K562 (cell line): Measurements from ENCODE around the gene GADD45GIP1. TPM values are rescaled to one million over a fixed set of nuclear protein-coding genes. Genes with fewer than 3 reads are reported as not detected.
A peak's percentile ranks its signal among the peaks of the same experiment; 100 is the strongest.

Experiments used
- ATAC-seq: fragments of 200-7000 bp; cut with Tn5 transposase; 3 replicates; pipeline ENCODE4 v1.9.1; 2020; ENCODE audit warnings: moderate library complexity
- BruUV-seq: library from RNA; stranded (reverse); fragments of 400-500 nt; replicated peaks from 2 replicates; lab custom pipeline; 2021; lab: Mats Ljungman, UMichigan
- CTCF ChIA-PET: fragments of 300-600 bp; formaldehyde crosslinking; extraction: SDS; loops from one replicate; lab custom pipeline; 2021; ENCODE audit warnings: low intra/inter-chr PET ratio; lab: Yijun Ruan, JAX
- POLR2A ChIA-PET: fragments of 300-600, 350-650 bp; sonication (Branson Sonifier 250); formaldehyde crosslinking; extraction: SDS; loops from one replicate; lab custom pipeline; 2021; ENCODE audit warnings: antibody characterized with exemption, inconsistent platforms; lab: Yijun Ruan, JAX
- DNase-seq, 4 experiments: peaks; one replicate each; pipeline versions ENCODE4 v3.0.0 to v3.0.0-alpha.2; 2011 to 2018; ENCODE audit warnings: low spot score in 3 of 4, mixed read lengths in 3 of 4; ENCODE audit errors: extremely low read depth in 1 of 4
- FAIRE-seq: peaks from 2 replicates; lab custom pipeline; 2011; peaks lifted over from hg19 to GRCh38; lab: Jason Lieb, UNC
- H2AFZ ChIP-seq: 2 replicates; pipeline ENCODE4 v1.6.0; 2011; ENCODE audit warnings: low read depth, low read length, control low read depth, inconsistent platforms
- H3K27ac ChIP-seq: fragments of 200-600 bp; 3 replicates; pipeline ENCODE4 v1.8.0; 2011; ENCODE audit warnings: low read depth, mild to moderate bottlenecking, control low read depth, inconsistent platforms, low read length, moderate library complexity, mixed read lengths; ENCODE audit errors: extremely low read depth
- H3K27me3 ChIP-seq, 2 experiments: fragments of 300-600 bp in 1 of 2; 2 replicates in 1 of 2; 3 replicates in 1 of 2; pipeline versions ENCODE4 v1.6.0 to v1.8.0; 2011; ENCODE audit warnings: inconsistent platforms in 2 of 2, low read length in 2 of 2, mild to moderate bottlenecking in 1 of 2, mixed read lengths in 1 of 2, moderate library complexity in 1 of 2; ENCODE audit not compliant: control insufficient read depth in 2 of 2, insufficient read depth in 2 of 2
- H3K36me3 ChIP-seq: fragments of 300-600 bp; 3 replicates; pipeline ENCODE4 v1.8.0; 2011; ENCODE audit warnings: mild to moderate bottlenecking, low read length, inconsistent platforms; ENCODE audit not compliant: control insufficient read depth, insufficient read depth
- H3K4me1 ChIP-seq, 2 experiments: fragments of 200-600 bp in 1 of 2; replicated peaks in 1 of 2; 2 replicates in 1 of 2; 3 replicates in 1 of 2; pipeline versions ENCODE4 v1.5.1 to v1.8.0; 2011; ENCODE audit warnings: inconsistent platforms in 2 of 2, low read length in 2 of 2, mild to moderate bottlenecking in 1 of 2, mixed read lengths in 1 of 2, moderate library complexity in 1 of 2; ENCODE audit not compliant: control insufficient read depth in 2 of 2, insufficient read depth in 2 of 2
- H3K4me2 ChIP-seq: 2 replicates; pipeline ENCODE4 v1.6.1; 2011; ENCODE audit warnings: low read length, control low read depth, inconsistent platforms, mixed read lengths; ENCODE audit not compliant: insufficient read depth
- H3K4me3 ChIP-seq: fragments of 200-600 bp; sonication (generic), shearing (Covaris generic); 2 replicates; pipeline ENCODE4 v1.5.1; 2016; ENCODE audit warnings: control low read depth, inconsistent platforms
- H3K79me2 ChIP-seq: fragments of 200-600 bp; 3 replicates; pipeline ENCODE4 v1.8.0; 2011; ENCODE audit warnings: low read length, inconsistent platforms; ENCODE audit not compliant: control insufficient read depth, insufficient read depth
- H3K9ac ChIP-seq, 2 experiments: 2 replicates each; pipeline versions ENCODE4 v1.6.0 to v1.6.1; 2011; ENCODE audit warnings: low read depth in 2 of 2, low read length in 2 of 2, control low read depth in 1 of 2, inconsistent platforms in 1 of 2, mild to moderate bottlenecking in 1 of 2, mixed read lengths in 1 of 2; ENCODE audit not compliant: insufficient read depth in 1 of 2
- H3K9me1 ChIP-seq: one replicate; pipeline ENCODE4 v1.6.0; 2011; ENCODE audit warnings: inconsistent platforms, mild to moderate bottlenecking, low read length, moderate library complexity; ENCODE audit not compliant: control insufficient read depth, insufficient read depth
- H3K9me3 ChIP-seq: replicated peaks from 2 replicates; pipeline ENCODE4 v1.5.1; 2011; ENCODE audit warnings: low read depth, low read length, inconsistent platforms; ENCODE audit not compliant: control insufficient read depth, insufficient read depth
- H4K20me1 ChIP-seq: replicated peaks from 2 replicates; pipeline ENCODE4 v1.6.1; 2011; ENCODE audit warnings: low read length, inconsistent platforms, mixed read lengths; ENCODE audit not compliant: control insufficient read depth, insufficient read depth
- GATAD2A ChIP-seq: fragments of 450-650 bp; IDR thresholded peaks from 2 replicates; pipeline ENCODE4 v1.6.1; 2017
- HDAC2 ChIP-seq: fragments of 450-650 bp; IDR thresholded peaks from 2 replicates; pipeline ENCODE4 v1.6.1; 2016; ENCODE audit warnings: mild to moderate bottlenecking
- KDM1A ChIP-seq, 2 experiments: fragments of 450-650 bp; IDR thresholded peaks; 2 replicates each; pipeline ENCODE4 v1.6.1; 2016; ENCODE audit warnings: mild to moderate bottlenecking in 2 of 2
- MLLT1 ChIP-seq, 2 experiments: fragments of 450-650 bp; IDR thresholded peaks; 2 replicates each; pipeline ENCODE4 v1.6.1; 2016
- NFRKB ChIP-seq: fragments of 450-650 bp; IDR thresholded peaks from 2 replicates; pipeline ENCODE4 v1.6.1; 2016; ENCODE audit warnings: low read depth
- TRIM25 ChIP-seq: fragments of 450-650 bp; IDR thresholded peaks from 2 replicates; pipeline ENCODE4 v1.7.0; 2016; ENCODE audit warnings: borderline replicate concordance
- ZBTB26 ChIP-seq: fragments of 450-650 bp; formaldehyde crosslinking; IDR thresholded peaks from 2 replicates; pipeline ENCODE4 v1.4.0; 2022; ENCODE audit warnings: missing genetic modification characterization
- ZC3H11A ChIP-seq: IDR thresholded peaks from 2 replicates; pipeline ENCODE4 v1.6.1; 2012; ENCODE audit warnings: low read depth, low read length, improper control_type of control experiment
- WGBS: fragments of 100-300 bp; shearing (Covaris generic); methylation state at CpG from one replicate; pipeline ENCODE4 v1.1.6; 2016; ENCODE audit warnings: low coverage, mixed read lengths; ENCODE audit not compliant: insufficient coverage; ENCODE audit errors: missing lambda C conversion rate; 5-methylcytosine and 5-hydroxymethylcytosine counted together
- in situ Hi-C: fragments of 300-500 bp; cut with MboI; formaldehyde crosslinking; loops from 4 replicates; pipeline ENCODE4 v1.15.0; 2018; ENCODE audit warnings: inconsistent platforms, mixed read lengths
- intact Hi-C: fragments of 100-400 bp; cut with micrococcal nuclease; formaldehyde crosslinking; loops from 2 replicates; pipeline ENCODE4 v1.14.2; 2022
- polyA plus RNA-seq, 8 experiments: library from polyadenylated mRNA; depleted of rRNA in 4 of 8; stranded (reverse) in 5 of 8; unstranded in 3 of 8; fragments of >200 nt; fragmentation: Nextera tagmentation in 2 of 8; fragmentation: Illumina TruSeq in 1 of 8; extraction: Ambion mirVana in 2 of 8; extraction: Trizol in 1 of 8; gene quantifications; 2 replicates each; pipeline versions ENCODE4 v1.2.1 to v1.2.3, GENCODE V29; 2011 to 2014; ENCODE audit warnings: inconsistent platforms in 1 of 8, missing spikeins in 1 of 8
- total RNA-seq, 7 experiments: library from RNA; depleted of rRNA in 6 of 7; stranded (reverse); fragments of >200 nt in 6 of 7; fragmentation: Illumina TruSeq in 2 of 7; extraction: Trizol in 2 of 7; gene quantifications; 2 replicates each; pipeline versions ENCODE4 v1.2.1 to v1.2.3, GENCODE V29; 2011 to 2021; ENCODE audit warnings: low replicate concordance in 1 of 7
- TF ChIP-seq, protein P1 (sequence below): fragments of 450-650 bp; IDR thresholded peaks from 2 replicates; pipeline ENCODE4 v1.6.1; 2014; ENCODE audit warnings: low read depth, mild to moderate bottlenecking, moderate library complexity, borderline replicate concordance
- TF ChIP-seq, protein P2 (sequence below): fragments of 450-650 bp; formaldehyde crosslinking; IDR thresholded peaks from 2 replicates; pipeline ENCODE4 v1.4.0; 2022; ENCODE audit warnings: missing genetic modification characterization
- TF ChIP-seq, protein P3 (sequence below): fragments of 450-650 bp; formaldehyde crosslinking; conservative IDR thresholded peaks from 2 replicates; pipeline ENCODE4 v1.4.0; 2022; ENCODE audit warnings: mild to moderate bottlenecking, missing genetic modification characterization

The GADD45GIP1 gene
- total and polyA plus RNA-seq, 9 of the 15 experiments (the other 6 are each of a cell fraction or from before 2014, with no cell fraction given) = 5.1 to 161 (median 29.2) TPM

- in situ Hi-C loops = no loop called here
- Histone ChIP-seq H3K36me3 (no peaks in the 10 kb centered on the region), H3K9ac (no peak overlapping the region), H3K4me1 (peaks cover 21 to 50% of the 10 kb centered on the region in 2 experiments; a peak in 4 of 5 replicates), H2AFZ (no peak overlapping the region), H3K9me1 (no peaks in the 10 kb centered on the region), H3K4me3 (no peak overlapping the region), H3K27me3 (no peaks in the 10 kb centered on the region), H3K4me2 (no peak overlapping the region), H3K9me3 (no peaks in the 10 kb centered on the region), H3K79me2 (no peaks in the 10 kb centered on the region), H3K27ac (no peak overlapping the region), H4K20me1 (no peaks in the 10 kb centered on the region)
- 69% methylated on average over 3 of the region's 6 CpGs for WGBS
- ChIA-PET CTCF (interaction anchor here (1.2 to 2.2 kb wide), 3 partner anchors 52 to 112 kb away, joined by 3 to 10 read pairs (median 8); no protein-coding TSS in a partner anchor), POLR2A (interaction anchor here (1.1 kb wide), 1 partner anchor 117 kb away, joined by 4 read pairs; no protein-coding TSS in a partner anchor)
- BruUV-seq = no TSS peak
- no peak for DNase-seq
- intact Hi-C loops = loop anchor here (1.0 kb wide), 2 partner anchors 52 to 79 kb away; no protein-coding TSS in a partner anchor
- FAIRE-seq = no peak
- no peak for ATAC-seq
- TF ChIP-seq NFRKB = 0 out of 2 replicates have a peak, but pooled peaks have one; percentile 30
- TF ChIP-seq, protein P1, sequence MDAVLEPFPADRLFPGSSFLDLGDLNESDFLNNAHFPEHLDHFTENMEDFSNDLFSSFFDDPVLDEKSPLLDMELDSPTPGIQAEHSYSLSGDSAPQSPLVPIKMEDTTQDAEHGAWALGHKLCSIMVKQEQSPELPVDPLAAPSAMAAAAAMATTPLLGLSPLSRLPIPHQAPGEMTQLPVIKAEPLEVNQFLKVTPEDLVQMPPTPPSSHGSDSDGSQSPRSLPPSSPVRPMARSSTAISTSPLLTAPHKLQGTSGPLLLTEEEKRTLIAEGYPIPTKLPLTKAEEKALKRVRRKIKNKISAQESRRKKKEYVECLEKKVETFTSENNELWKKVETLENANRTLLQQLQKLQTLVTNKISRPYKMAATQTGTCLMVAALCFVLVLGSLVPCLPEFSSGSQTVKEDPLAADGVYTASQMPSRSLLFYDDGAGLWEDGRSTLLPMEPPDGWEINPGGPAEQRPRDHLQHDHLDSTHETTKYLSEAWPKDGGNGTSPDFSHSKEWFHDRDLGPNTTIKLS = no peak
- 0 out of 2 replicates have a peak, but pooled peaks have one; percentile 56 for TF ChIP-seq ZBTB26 (CRISPR knock-in tag)
- peak; percentile 10; the same call in 1 of the 2 replicates for TF ChIP-seq GATAD2A
- peak; percentile 19; the same call in 1 of the 2 replicates for TF ChIP-seq HDAC2
- TF ChIP-seq TRIM25 = no peak
- TF ChIP-seq ZC3H11A = no peak
- TF ChIP-seq, protein P2, sequence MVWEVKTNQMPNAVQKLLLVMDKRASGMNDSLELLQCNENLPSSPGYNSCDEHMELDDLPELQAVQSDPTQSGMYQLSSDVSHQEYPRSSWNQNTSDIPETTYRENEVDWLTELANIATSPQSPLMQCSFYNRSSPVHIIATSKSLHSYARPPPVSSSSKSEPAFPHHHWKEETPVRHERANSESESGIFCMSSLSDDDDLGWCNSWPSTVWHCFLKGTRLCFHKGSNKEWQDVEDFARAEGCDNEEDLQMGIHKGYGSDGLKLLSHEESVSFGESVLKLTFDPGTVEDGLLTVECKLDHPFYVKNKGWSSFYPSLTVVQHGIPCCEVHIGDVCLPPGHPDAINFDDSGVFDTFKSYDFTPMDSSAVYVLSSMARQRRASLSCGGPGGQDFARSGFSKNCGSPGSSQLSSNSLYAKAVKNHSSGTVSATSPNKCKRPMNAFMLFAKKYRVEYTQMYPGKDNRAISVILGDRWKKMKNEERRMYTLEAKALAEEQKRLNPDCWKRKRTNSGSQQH (CRISPR knock-in tag) = 0 out of 2 replicates have a peak, but pooled peaks have one; percentile 70
- TF ChIP-seq KDM1A (IDR thresholded peaks at IDR 0.05) = 0 out of 4 replicates have a peak, but pooled peaks have one; percentile 13 to 28
- TF ChIP-seq MLLT1 (IDR thresholded peaks at IDR 0.05) = 0 out of 4 replicates have a peak, but pooled peaks of 1 of the 2 experiments have one; percentile 9
- TF ChIP-seq, protein P3, sequence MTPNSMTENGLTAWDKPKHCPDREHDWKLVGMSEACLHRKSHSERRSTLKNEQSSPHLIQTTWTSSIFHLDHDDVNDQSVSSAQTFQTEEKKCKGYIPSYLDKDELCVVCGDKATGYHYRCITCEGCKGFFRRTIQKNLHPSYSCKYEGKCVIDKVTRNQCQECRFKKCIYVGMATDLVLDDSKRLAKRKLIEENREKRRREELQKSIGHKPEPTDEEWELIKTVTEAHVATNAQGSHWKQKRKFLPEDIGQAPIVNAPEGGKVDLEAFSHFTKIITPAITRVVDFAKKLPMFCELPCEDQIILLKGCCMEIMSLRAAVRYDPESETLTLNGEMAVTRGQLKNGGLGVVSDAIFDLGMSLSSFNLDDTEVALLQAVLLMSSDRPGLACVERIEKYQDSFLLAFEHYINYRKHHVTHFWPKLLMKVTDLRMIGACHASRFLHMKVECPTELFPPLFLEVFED = 0 out of 2 replicates have a peak, but pooled peaks have one; percentile 69
These were observed 25.6 kb upstream of the GADD45GIP1 start for GRCh38 chr19:12982648-12983047.
